Activated CD4-positive, alpha-beta T cell treated with anti-CD3 and anti-CD28 coated beads, Interleukin-2, amount 50 U/mL, for 48 hours (primary cell): ENCODE data around the gene MIER2.
"Not testable (repeated sequence)": the region's sequence is repeated elsewhere in the genome, so short reads cannot be mapped to it uniquely, and the experiment has no call there.

Source experiments
- DNase-seq, 2 experiments: peaks; one replicate each; pipeline ENCODE4 v3.0.0-alpha.2; 2020

Gene MIER2

DNA sequence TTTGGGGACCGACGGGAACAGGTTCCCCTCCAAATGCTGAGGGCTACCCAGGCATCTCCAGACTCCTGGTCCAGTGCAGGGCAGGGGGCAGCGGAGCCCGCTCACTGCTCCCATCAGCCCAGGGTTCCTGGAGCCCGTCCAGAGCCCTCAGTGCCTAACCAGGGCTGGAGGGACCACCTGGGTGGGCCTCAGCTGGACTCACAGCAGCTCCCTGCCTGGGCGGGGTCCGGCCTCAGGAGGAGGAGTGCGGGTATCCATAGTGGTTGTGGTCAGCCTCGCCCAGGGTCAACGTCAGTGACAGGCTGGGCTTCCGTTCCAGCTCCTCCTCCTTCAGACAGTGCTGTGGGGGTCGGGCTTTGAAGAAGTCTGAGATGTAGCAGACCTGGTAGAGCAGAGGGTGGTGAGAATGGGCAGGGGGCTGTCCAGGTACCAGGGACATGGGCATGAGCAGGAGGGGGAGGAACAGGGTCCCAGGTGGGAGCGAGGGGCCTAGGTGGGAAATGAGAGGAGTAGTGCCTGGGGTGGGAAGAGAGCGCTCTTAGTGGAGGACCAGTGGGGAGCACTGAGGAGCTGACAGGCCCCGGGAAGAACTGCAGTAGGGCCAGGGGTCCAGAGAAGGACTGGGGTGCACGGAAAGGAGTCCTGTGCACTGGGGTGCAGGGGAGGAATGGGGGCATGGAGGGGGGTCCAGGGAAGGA lies 63.3 kb downstream of the MIER2 start:
- DNase-seq: no peak

DNA sequence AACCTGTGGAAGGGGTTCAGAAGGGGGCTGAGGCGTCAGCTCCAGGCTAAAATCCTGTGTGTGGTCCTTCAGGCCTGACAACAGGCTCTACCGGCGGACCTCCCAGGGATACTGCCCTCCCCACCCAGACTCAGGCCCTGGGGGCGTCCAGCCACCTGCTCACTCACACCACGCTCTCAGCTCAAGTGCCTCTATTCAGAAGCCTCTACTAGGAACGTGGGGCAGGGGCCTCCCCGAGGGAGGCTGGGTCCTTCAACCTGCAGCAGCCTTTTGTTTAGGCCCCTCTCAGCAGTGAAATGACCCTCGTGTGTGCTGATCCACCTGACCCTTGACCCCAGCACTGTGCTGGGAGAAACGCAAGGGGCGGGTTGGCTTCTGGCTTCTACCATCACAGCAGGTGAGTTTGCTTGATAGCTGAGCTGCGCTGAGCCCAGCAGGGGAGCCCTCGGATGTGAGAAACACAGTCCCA lies 64.0 kb downstream of the MIER2 start:
- no peak for DNase-seq

DNA sequence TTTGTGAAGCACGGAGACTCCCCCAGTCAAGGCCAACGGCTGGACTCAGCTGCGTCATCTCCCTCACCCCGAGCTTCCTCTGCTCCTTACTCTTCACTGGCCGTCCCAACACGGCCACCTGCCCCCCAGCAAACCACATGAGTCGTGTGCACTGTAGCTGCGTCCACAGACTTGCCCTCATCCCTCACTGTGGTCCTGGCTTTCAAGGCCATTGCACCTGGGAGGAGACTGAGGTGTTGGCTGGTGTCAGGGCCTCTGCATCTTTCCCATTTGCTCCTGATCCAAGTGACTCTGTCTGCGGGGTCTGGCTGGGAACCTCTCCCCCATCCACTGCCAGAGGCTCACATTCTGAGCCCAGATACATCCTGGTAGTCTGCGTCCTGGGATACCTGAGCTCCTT lies 64.9 kb downstream of the MIER2 start:
- DNase-seq: no peak

DNA sequence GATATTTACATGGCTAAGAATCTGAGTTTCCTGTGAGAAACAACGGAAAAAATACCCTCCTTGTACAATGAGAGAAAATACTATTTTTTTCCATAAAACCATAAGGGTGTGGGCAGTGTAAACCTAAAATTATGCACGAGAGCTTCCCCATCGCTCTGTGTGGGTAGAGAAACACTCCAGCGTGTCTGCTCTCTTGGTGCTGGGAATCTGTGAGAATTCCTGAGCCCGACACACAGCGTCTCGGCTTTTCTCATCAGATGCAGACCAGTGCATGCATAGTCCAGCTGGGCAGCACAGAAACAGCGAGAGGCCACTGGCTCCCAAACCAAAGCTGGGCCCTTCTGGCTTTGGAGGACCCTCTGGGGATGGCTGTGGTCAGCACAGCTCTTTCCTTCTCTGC lies 65.4 kb downstream of the MIER2 start:
- DNase-seq: no peak

DNA sequence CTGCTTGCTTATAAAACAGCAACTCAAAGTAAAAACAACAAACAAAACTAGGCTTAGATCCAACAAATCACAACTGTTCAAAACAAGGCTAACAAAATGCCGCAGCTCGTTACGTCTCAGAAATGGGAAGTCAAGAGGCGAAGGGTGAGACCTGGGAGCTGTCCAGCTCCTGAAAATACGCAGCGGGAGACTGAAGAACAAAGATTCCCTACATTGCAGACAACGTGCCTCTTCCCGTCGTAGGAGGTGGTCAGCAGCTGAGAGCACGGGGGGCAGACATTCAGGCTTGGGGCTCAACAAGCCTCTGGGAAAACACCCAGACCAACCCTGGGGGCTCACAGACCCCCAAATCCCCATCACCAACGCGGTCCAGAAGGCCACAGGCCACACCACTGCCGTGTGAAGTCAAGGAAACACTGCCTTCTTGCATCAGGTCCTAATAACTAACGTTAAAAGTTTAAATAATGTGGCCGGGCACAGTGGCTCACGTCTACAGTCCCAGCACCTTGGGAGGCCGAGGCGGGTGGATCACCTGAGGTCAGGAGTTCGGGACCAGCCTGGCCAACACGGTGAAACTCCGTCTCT lies 66.9 kb downstream of the MIER2 start:
- DNase-seq: no peak

DNA sequence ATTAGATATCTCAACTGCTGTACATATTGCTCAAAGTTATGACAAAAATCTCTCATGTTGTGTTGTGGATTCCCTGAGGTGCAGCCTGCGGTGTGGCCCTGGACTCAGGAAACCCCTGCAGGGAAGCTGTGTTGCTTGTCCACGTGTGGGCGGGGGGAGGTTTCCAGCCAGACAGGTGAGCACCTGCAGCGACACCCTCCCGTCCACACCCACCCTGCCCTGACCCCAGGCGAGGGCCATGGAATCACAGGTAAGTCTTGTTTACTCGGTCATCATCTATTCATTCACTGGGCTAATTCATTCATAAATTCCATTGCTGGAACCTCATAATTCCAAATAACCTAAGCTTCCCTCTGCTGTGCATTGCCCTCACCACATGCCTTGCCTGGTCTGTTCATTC lies 67.5 kb downstream of the MIER2 start:
- DNase-seq: no peak

DNA sequence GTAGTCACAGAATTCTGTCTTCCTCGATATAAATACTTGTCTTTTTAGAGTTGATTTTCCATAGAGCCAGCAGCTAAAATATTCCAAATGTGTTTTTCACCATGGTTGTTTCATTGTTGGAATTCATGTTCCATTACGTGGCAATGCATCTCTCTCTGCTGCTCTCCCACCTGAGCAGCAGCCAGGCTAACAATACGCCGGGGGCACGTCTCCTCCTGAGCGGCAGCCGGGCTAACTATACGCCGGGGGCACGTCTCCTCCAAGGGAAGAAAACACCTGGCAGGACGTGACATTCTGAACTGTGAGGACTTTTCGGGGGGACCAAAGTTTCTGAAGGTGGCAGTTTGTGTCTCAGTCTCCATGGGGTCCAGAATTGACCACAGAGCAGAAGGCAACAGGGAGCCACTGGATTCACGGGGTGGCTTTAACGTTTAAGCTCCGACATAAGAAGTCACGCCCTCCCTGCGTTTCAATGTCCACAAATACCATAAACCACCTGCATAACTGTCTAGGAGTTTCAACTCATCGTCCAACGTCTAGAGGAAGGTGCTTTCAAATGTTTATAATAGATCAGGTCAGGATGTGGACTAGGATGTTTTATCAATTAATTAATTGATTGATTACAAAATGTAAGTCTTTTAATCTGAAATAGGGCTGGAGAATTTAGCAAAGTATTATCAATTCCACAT lies 68.5 kb downstream of the MIER2 start:
- no peak for DNase-seq

DNA sequence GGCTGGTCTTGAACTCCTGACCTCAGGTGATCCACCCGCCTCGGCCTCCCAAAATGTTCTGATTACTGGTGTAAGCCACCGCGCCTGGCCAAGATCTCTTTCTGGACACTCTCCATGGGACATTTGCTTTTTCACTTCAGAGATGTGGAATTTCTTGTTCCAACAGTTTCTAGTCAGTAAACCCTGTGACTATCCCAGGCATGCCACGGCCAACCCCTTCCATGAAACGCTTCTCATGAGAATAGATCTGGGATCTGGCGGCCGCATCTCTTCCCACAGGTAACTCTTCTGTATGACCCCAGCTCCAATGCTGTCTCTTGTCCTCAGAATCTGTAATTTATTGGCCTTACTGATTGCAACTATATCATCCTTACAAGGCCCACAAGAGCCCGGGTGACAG lies 69.6 kb downstream of the MIER2 start:
- DNase-seq: no peak

DNA sequence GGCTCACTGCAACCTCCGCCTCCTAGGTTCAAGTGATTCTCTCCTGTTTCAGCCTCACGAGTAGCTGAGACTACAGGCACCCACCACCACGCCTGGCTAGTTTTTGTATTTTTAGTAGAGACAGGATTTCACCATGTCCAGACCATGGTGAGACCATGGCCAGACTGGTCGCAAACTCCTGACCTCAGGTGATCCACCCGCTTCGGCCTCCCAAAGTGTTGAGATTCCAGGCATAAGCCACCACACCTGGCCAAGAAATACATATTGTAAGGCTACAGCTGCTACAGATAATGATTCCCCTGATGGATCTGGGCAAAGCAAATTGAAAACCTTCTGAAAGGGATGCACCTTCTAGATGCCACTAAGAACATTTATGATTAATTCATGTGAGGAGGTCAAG lies 71.2 kb downstream of the MIER2 start:
- DNase-seq: no peak

DNA sequence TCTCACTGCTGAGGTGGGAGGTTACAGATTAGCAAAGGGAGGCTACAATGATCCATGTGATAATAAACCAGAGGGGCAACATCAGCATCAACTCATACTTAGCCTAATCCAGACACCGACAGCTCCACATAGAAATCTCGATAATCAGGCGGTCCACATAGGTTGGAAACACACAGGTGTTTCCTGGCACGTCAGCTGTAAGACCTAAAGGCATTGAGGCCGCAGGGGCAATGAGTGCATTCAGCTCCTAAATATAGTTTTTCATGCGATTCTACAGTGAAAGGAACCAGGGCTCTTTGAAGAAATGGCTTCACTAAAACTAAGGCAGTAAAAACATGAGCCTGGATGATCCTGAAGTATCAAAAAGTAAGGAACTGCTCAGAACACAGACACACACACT lies 72.7 kb downstream of the MIER2 start:
- no peak for DNase-seq

DNA sequence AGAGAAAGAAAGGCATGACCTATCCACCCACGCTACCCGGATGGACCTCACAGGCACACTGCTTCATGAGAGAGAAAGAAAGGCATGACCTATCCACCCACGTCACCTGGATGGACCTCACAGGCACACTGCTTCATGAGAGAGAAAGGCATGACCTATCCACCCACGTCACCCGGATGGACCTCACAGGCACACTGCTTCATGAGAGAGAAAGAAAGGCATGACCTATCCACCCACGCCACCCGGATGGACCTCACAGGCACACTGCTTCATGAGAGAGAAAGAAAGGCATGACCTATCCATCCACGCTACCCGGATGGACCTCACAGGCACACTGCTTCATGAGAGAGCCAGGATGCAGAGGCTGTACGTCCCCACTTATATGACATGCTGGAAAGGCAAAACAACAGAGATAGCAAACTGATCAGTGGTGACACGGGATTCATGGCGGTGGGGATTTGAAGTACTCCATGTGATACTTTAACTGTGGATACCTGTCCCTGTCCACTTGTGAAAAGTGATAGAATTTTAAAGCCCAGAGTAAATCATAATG lies 73.8 kb downstream of the MIER2 start:
- DNase-seq: not testable (repeated sequence)

DNA sequence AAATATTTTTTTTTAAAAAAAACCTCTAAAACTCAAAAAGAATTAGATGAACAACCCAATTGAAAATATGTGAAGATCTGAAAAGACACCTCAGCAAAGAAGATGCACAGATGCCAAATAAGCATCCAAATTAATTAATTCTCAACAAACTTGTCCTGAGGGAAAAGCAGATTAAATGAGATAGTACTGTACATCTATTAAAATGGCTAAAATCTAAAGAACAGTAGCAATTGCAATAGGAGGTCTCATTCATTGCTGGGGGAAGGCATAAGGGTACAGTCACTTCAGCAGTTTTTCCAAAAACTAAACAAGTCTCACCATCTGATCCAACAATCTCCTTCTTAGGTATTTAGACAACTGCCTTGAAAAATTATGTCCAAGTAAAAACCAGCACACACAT lies 75.4 kb downstream of the MIER2 start:
- DNase-seq: no peak

DNA sequence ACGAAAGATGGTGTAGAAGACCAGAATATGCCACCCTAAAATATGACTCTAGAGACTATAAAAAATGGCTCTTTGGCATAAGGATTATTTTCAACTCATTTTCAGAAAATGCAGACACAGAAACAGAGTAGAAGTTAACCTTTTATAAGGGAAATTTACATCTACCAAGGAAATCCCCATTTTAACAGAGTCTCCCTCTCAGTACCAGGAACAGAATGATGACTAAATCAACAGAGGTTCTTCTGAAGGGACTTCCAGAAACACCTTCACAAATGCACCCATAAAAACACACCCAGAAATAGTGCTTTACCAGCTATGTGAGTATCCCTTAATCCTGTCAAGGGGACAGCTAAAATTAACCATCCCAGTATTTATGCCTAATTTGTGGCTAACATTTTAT lies 82.5 kb downstream of the MIER2 start:
- DNase-seq: no peak

DNA sequence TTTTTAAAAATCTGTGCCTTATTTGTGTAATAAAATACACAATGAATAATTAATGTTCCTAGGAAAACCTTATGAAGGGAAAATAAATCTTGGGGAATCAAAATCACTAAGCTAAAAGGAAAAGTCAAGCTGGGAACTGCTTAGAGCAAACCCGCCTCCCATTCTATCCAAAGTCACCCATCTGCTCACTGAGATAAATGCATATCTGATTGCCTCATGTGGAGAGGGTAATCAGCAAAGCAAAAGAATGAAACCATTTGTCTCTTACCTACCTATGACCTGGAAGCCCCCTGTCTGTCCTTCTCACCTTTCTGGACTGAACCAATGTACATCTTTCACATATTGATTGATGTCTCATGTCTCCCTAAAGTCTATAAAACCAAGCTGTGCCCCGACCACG lies 87.8 kb downstream of the MIER2 start:
- not testable (repeated sequence) for DNase-seq
